NB4 (cell line): ENCODE results near the gene PCLO.
A peak's percentile ranks its signal among the peaks of the same experiment; 100 is the strongest.

Experiments
- DNase-seq: peaks from one replicate; pipeline ENCODE4 v3.0.0; 2010; ENCODE audit warnings: low read depth
- H3K4me3 ChIP-seq: one replicate; pipeline ENCODE4 v1.5.1; 2011; ENCODE audit warnings: mild to moderate bottlenecking, low read depth, low read length, moderate library complexity
- MAX ChIP-seq: IDR thresholded peaks from 2 replicates; pipeline ENCODE4 v1.6.1; 2011; ENCODE audit warnings: low read depth, low read length
- MYC ChIP-seq: IDR thresholded peaks from 2 replicates; pipeline ENCODE4 v1.6.1; 2011; ENCODE audit warnings: low read depth, low read length
- POLR2A ChIP-seq: IDR thresholded peaks from 2 replicates; pipeline ENCODE4 v1.6.1; 2011; ENCODE audit warnings: mild to moderate bottlenecking; ENCODE audit not compliant: insufficient read length; ENCODE audit errors: extremely low read depth
- TF ChIP-seq, protein P1 (sequence below): IDR thresholded peaks from one replicate; pipeline ENCODE4 v1.5.1; 2012; ENCODE audit warnings: low read depth, low read length

The PCLO gene, protein sequence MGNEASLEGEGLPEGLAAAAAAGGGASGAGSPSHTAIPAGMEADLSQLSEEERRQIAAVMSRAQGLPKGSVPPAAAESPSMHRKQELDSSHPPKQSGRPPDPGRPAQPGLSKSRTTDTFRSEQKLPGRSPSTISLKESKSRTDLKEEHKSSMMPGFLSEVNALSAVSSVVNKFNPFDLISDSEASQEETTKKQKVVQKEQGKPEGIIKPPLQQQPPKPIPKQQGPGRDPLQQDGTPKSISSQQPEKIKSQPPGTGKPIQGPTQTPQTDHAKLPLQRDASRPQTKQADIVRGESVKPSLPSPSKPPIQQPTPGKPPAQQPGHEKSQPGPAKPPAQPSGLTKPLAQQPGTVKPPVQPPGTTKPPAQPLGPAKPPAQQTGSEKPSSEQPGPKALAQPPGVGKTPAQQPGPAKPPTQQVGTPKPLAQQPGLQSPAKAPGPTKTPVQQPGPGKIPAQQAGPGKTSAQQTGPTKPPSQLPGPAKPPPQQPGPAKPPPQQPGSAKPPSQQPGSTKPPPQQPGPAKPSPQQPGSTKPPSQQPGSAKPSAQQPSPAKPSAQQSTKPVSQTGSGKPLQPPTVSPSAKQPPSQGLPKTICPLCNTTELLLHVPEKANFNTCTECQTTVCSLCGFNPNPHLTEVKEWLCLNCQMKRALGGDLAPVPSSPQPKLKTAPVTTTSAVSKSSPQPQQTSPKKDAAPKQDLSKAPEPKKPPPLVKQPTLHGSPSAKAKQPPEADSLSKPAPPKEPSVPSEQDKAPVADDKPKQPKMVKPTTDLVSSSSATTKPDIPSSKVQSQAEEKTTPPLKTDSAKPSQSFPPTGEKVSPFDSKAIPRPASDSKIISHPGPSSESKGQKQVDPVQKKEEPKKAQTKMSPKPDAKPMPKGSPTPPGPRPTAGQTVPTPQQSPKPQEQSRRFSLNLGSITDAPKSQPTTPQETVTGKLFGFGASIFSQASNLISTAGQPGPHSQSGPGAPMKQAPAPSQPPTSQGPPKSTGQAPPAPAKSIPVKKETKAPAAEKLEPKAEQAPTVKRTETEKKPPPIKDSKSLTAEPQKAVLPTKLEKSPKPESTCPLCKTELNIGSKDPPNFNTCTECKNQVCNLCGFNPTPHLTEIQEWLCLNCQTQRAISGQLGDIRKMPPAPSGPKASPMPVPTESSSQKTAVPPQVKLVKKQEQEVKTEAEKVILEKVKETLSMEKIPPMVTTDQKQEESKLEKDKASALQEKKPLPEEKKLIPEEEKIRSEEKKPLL (N-terminal part only)

GRCh38 chr7:83162402-83163256, at the start of gene PCLO:
Gene PCLO, minus strand, starts transcription at chr7:83162884. Its CDS starts 292 bp downstream, at chr7:83162592.
- TF ChIP-seq MYC (no peak), POLR2A (no peak), MAX (no peak)
- TF ChIP-seq, protein P1, sequence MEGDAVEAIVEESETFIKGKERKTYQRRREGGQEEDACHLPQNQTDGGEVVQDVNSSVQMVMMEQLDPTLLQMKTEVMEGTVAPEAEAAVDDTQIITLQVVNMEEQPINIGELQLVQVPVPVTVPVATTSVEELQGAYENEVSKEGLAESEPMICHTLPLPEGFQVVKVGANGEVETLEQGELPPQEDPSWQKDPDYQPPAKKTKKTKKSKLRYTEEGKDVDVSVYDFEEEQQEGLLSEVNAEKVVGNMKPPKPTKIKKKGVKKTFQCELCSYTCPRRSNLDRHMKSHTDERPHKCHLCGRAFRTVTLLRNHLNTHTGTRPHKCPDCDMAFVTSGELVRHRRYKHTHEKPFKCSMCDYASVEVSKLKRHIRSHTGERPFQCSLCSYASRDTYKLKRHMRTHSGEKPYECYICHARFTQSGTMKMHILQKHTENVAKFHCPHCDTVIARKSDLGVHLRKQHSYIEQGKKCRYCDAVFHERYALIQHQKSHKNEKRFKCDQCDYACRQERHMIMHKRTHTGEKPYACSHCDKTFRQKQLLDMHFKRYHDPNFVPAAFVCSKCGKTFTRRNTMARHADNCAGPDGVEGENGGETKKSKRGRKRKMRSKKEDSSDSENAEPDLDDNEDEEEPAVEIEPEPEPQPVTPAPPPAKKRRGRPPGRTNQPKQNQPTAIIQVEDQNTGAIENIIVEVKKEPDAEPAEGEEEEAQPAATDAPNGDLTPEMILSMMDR, result no peak
- H3K4me3 ChIP-seq, result no peak within 1 kb of the TSS
- DNase-seq, result no peak

DNA sequence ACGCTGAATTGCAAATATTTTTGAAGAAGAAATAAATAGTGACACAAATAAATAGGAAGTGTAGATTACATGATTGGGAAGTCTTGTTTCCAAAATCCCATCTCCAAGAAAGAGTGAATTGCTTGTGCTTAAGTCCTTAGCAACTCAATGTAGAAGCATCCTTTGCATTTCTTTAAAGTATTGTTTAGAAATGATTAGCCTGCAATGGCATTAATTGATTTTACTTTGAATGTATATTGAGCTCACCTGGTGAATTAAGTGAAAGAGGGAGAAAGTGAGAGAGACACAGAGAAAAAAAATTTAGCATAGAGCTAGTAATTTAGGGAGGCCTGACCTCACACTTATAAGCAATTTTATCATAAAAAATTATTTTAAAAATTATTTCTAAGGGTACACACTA, 49.0 kb upstream of the PCLO start:
- DNase-seq, result no peak
- no peak overlapping the region for H3K4me3 ChIP-seq
- no peak for TF ChIP-seq POLR2A
- TF ChIP-seq MYC, result no peak
- no peak for TF ChIP-seq MAX
- TF ChIP-seq, protein P1, result no peak

DNA sequence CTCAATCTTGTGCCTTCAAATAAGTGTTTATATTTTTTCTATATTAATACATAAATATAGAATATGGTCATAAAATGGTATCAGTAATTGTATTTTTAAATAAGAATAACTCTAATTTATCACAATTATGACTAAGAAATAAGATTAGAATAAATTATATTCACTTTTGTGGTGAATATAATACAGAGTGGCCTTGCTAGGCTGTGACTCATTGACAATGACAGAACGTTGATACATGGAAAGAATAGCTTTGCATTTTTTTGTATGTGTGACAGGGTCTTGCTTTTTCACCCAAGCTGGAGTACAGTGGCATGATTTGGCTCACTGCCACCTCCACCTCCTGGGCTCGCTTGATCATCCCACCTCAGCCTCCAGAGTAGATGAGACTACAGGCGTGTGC, 47.8 kb upstream of the PCLO start:
- H3K4me3 ChIP-seq, result no peak overlapping the region
- TF ChIP-seq MAX, result no peak
- no peak for TF ChIP-seq MYC
- TF ChIP-seq, protein P1, result no peak
- TF ChIP-seq POLR2A, result no peak

GRCh38 chr7:83204715-83205114, 42.0 kb upstream of the PCLO start:
- no peak for TF ChIP-seq POLR2A
- TF ChIP-seq MAX, result no peak
- TF ChIP-seq, protein P1, result no peak
- no peak for TF ChIP-seq MYC
- no peak for DNase-seq
- no peak overlapping the region for H3K4me3 ChIP-seq

More for the DNA sequence above, 47.8 kb upstream of the PCLO start:
- DNase-seq, result no peak

DNA sequence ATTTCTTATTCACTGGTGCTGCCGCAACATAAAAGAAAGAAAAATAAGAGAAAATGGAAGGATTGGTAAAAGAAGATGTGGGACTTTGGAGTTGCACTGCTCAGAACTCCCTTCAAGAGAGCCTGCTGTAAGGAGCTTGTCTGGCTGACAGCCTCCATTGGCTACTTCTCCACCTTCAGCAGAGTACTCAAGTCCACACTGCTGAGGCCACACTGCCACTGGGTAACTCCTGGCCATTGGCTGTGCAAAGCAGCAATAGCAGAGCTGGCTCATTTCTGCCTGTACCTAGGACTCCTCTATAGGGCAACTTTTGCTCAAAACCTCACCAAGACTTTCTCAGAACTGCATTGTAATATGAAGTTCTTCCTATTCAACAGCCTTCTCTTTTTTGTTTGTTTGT, 38.7 kb upstream of the PCLO start:
- DNase-seq, result peak; percentile 3
- no peak for TF ChIP-seq MYC
- TF ChIP-seq, protein P1, result no peak
- no peak for TF ChIP-seq POLR2A
- no peak for TF ChIP-seq MAX
- no peak overlapping the region for H3K4me3 ChIP-seq
